GM21390 (cell line): Measurements from ENCODE around the gene GRWD1.
A peak's percentile ranks its signal among the peaks of the same experiment; 100 is the strongest.
"Not testable (repeated sequence)": the region's sequence is repeated elsewhere in the genome, so short reads cannot be mapped to it uniquely, and the experiment has no call there.

Source experiments
- ATAC-seq: cut with Tn5 transposase; IDR thresholded peaks from one replicate; pipeline ENCODE4 v1.9.1; 2021; ENCODE audit not compliant: unreplicated experiment

The GRWD1 gene

GRCh38 chr19:48477698-48478338 lies 32.0 kb downstream of the GRWD1 start:
- no peak for ATAC-seq

GRCh38 chr19:48478339-48479256 lies 32.8 kb downstream of the GRWD1 start:
- no peak for ATAC-seq

GRCh38 chr19:48479686-48480085 lies 33.9 kb downstream of the GRWD1 start:
- ATAC-seq: no peak

GRCh38 chr19:48480183-48480557 lies 34.4 kb downstream of the GRWD1 start:
- no peak for ATAC-seq

DNA sequence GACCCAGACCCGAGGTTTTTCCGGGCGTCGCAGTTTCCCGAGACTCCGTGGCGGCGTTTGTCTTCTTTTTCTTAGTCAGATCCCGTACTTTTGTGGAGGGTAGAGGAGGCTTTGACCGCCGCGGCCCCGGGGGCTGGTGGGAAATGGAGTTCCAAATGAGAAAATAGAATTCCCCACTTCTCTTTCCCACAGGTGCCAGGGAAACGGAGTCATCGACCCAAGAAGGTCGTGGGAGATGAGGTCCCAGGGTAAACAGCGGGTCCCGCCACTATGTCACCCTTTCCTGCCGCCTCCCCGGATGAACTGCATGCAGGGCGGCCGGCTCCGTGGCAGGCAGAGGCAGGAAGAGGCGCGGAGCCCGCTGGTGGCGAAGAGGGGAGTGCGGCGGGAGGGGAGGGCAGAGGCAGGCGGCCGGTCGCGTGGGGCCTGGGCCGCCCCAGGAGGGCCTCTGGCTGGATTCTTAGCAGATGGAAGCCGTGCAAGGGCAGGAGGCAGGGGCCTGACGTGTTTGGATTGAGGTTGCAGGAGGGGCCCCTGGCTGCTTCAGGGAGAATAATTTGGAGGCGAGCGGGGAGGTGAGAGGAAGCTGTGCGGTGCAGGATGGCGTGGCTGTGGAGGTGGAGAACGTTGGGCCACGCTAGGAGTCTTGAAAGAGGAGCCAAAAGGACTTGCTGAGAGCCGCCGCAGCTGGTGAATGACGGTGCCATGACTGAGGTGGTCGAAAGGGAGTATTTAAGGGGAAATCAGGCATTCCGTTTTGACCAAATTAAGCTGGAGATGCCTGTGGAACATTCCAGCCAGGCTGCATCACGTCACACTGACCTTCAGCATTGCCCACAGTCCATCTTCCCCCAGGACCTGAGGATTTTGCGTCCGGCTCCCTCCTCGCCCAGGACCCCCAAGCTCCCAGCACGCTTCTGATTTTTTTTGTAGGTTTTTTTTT lies 35.0 kb downstream of the GRWD1 start:
- ATAC-seq: no peak

DNA sequence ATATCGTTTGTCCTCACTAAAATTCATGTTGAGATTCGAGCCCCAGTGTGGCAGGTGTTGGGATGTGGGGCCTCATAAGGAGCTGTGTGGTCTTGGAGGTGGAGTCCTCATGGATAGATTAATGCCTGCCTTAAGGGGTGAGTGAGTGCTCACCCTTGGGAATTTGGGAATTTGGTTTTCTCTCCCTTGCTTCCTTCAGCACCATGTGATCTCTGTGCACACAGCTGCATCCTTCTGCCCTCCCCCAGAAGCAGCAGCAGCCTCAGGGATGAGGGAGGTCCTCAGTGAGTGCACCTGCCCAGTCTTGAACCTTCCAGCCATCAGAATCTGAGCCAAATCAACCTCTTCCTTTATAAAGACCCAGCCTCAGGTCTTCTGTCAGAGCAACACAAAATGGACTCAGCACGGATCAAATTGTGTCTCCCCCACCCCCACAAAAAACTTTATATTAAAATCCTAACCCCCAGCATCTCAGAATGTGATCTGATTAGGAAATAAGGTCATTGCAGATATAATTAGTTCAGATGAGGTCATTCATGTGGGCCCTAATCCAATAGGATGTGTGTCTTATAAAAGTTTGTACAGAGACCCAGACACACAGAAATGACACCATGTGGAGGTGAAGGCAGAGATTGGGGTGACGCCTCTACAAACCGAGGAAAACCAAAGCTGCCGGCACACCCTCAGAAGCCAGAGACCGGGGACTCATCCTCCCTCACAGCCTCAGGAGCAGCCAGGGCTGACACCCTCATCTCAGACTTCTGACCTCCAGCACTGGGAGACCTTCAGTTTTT lies 36.3 kb downstream of the GRWD1 start:
- no peak for ATAC-seq

GRCh38 chr19:48483301-48483700 lies 37.5 kb downstream of the GRWD1 start:
- no peak for ATAC-seq

DNA sequence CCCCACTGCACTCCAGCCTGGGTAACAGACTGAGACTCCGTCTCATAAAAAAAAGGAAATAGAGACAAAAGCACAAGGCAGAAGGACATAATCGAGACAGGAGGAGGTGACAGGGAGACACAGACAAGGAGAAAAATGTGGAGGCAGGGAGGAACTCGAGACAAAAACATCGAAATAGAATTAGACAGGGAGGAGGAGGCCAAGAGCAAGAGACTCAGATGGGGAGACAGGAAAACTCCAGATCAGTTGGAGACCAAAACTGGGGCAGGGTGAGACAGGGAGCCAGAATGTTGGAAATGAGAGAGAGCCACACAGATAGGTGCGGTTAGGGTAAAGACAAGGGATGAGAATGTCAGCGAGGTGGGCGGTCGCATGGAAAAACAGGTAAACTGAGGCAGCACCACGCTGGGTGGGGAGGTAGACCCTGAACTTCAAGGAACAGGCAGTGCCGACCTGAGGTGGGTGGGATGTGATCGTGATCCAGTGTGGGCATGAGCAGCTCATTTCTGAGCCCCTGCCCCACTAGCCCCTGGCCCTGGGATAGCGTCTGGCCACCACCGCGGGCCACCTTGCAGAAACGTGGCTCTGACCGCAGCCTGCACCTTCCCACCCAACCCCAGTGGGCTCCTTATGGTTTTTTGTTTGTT lies 38.6 kb downstream of the GRWD1 start:
- no peak for ATAC-seq

DNA sequence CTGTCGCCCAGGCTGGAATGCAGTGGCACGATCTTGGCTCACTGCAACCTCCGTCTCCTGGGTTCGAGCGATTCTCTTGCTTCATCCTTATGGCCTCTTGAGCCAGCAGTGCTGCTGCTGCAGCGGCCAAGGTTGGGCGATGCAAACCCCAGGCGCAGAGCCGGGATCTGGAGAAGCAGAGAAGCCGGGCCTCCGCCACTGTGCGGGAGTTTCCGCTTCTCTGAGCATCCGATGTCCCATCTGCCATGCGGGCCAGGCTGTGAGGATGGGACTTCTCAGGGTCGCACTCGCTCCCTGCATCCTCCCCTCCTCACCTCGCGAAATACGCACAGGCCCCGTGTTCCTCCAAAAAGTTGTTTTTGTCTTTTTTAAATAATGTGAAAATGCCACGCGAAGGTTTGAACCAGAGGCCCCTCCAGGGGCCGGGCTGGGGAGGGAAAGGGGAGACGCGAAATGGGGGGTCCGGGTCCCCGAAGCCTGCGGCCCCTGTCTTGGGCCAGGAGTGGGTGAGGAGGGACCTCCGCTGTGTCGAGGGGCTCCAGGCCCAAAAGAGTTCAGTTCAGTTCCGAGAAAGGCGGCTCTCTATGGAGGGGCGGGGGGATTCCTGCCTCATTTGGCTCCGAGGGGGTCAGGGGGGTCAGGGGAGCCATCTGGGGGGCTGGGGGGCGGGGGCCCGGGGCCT lies 39.3 kb downstream of the GRWD1 start:
- ATAC-seq: no peak

DNA sequence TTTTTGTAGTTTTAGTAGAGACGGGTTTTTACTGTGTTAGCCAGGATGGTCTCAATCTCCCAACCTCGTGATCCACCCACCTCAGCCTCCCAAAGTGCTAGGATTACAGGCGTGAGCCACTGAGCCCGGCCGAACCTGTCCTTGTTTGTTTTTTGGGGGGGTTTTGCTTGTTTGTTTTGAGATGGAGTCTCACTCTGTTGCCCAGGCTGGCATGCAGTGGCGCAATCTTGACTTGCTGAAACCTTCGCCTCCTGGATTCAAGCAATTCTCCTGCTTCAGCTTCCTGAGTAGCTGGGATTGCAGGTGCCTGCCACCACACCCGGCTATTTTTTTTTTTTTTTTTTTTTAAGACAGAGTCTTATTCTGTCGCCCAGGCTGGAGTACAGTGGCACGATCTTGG lies 40.9 kb downstream of the GRWD1 start:
- not testable (repeated sequence) for ATAC-seq

DNA sequence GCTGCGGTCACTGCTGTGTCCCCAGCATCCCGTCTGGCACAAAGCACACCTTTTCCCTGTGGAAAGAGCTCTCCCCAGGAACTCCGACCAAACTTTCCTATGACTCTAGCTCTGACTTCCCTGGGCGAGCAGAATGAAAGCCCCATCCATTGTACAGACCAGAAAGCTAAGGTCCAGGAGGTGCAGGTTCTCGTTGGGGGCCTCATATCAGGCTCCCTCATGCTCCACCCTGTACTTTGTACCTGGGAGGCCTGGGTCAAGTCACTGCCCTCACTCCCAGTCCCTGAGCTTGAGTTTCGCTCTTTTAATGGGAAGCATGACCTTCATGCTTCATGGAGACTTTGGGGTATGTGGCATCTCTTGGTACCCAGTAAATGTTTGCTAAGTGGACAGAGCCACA lies 41.8 kb downstream of the GRWD1 start:
- ATAC-seq: no peak

- ATAC-seq: no peak
Observed at GRCh38 chr19:48487948-48488347, 42.2 kb downstream of the GRWD1 start.

- ATAC-seq: not testable (repeated sequence)
Observed at GRCh38 chr19:48488478-48488877, 42.7 kb downstream of the GRWD1 start.

DNA sequence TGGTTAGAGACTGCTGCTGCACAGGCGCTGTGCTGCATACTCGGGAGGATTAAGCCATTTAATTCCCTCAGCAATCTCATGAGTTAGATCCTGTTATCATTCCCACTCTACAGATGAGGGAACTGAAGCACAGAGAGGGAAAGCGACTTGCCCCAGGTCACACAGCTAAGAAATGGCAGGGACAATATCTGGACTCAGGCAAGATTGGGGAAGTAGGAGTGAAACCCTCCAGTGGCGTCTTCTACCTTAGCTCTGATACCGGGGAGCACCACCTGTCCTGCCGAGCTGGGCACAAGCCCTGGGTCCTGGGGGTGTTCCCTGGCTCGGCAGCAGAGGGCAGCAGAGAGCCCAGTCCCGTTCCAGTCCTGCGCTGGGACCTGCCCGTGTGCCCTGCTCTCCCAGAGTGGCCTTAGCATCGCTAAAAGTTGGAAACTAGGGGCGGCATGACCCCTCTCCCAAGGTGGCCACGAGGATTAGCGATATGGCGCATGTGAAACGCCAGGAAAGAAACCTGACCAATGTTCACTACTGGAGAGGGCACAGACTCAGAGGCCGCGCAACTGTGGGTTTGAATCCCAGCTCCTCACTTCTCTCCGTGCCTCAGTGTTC lies 43.9 kb downstream of the GRWD1 start:
- no peak for ATAC-seq

DNA sequence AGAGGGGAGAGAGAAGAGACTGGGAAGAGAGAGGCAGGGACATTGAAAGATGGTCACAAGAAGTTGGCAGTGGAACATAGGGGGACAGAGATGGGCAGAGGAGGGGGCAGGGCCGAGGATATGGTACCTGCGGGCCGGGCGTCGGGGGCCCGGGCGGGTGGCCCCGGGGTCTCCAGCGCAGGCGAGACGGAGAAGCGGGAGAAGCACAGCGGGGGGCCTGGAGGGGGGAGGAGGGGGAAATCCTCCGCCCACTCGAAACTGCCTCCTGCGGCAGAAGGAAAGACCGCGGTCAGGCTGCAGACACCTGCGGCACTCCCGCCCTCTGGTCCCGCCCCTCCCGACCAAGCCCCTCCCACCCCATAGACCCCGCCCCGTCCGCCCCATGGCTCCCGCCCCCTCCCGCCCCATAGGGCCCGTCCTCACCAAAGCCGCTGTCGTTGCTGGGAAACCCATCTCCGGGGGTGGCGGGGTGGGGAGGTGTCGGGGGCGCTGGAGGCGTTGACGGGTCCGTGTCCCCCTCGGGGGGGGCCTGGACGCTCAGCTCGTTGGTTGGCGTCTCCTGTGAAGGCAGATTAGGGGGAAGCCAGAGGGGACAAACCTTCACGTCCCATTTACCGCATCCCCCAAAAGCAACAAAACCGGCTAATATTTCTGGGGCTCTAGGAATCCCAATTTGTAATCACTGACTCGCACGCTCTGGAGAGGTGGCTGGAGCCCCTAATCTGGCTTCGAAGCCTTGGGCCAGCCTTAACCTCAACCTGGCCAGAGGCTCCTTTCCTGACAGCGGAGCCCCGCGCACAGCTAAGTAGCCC lies 45.4 kb downstream of the GRWD1 start:
- no peak for ATAC-seq

GRCh38 chr19:48491793-48492123 lies 46.0 kb downstream of the GRWD1 start:
- no peak for ATAC-seq

DNA sequence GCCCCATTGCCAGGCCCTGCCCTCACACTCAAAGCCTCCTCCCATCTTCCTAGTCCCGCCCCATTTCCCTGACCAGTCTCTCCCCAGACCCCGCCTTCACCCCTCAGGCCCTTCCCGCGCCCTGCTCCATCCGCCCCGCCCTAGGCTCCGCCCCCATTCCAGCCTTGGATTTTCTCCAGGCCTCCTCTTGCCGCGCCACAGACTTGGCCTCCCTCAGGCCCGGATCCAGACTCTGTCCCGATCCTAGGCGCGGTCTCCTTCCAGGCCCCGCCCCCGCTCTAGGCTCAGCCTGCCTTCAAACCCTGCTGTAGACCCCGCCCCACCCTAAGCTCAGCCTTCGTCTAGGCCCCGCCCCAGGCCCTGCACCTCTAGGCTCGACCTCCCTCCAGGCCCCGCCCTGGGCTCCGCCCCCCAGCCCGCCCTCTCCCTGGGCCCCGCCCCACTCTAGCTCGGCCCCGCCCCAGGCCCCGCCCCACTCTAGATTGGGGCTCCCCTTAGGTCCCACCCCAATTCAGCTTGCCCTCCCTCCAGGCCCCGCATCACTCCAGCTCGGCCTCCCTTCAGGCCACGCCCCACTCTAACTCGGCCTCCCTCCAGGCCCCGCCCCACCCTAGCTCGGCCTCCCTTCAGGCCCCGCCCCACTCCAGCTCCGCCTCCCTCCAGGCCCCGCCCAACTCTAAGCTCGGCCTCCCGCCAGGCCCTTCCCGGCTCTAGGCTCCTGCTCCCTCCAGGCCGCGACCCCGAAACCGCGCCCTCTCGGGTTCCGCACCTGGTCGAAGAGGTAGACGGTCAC lies 47.3 kb downstream of the GRWD1 start:
- peak; percentile 62 for ATAC-seq
